ENCODE measurements around the gene GARIN1A.
"Not testable (repeated sequence)": the region's sequence is repeated elsewhere in the genome, so short reads cannot be mapped to it uniquely, and the experiment has no call there.

The GARIN1A gene

GRCh38 chr7:128671992-128672391 lies at the start of gene GARIN1A:
Gene GARIN1A, plus strand, starts transcription at chr7:128672292. Its CDS starts 106 bp downstream, at chr7:128672398.
- no peak for DNase-seq

- DNase-seq = not testable (repeated sequence)
Observed at GRCh38 chr7:128627124-128627523, 45.0 kb upstream of the GARIN1A start.

- not testable (repeated sequence) for DNase-seq
Observed at GRCh38 chr7:128633915-128634314, 38.2 kb upstream of the GARIN1A start.

- DNase-seq = not testable (repeated sequence)
Observed at GRCh38 chr7:128645206-128645605, 26.9 kb upstream of the GARIN1A start.

GRCh38 chr7:128645844-128646243 lies 26.2 kb upstream of the GARIN1A start:
- DNase-seq = not testable (repeated sequence)

- DNase-seq = not testable (repeated sequence)
Observed at GRCh38 chr7:128646877-128647276, 25.2 kb upstream of the GARIN1A start.

GRCh38 chr7:128651096-128651495 lies 21.0 kb upstream of the GARIN1A start:
- not testable (repeated sequence) for DNase-seq

- not testable (repeated sequence) for DNase-seq
Observed at GRCh38 chr7:128652606-128653005, 19.5 kb upstream of the GARIN1A start.

GRCh38 chr7:128653197-128653596 lies 18.9 kb upstream of the GARIN1A start:
- DNase-seq = not testable (repeated sequence)

- not testable (repeated sequence) for DNase-seq
Observed at GRCh38 chr7:128654080-128654479, 18.0 kb upstream of the GARIN1A start.

- not testable (repeated sequence) for DNase-seq
Observed at GRCh38 chr7:128654501-128654900, 17.6 kb upstream of the GARIN1A start.

GRCh38 chr7:128658428-128658827 lies 13.7 kb upstream of the GARIN1A start:
- not testable (repeated sequence) for DNase-seq

- no peak for DNase-seq
Observed at GRCh38 chr7:128660596-128660995, 11.5 kb upstream of the GARIN1A start.

GRCh38 chr7:128661446-128661845 lies 10.6 kb upstream of the GARIN1A start:
- no peak for DNase-seq

- DNase-seq = no peak
Observed at GRCh38 chr7:128662091-128662490, 10.0 kb upstream of the GARIN1A start.

- DNase-seq = not testable (repeated sequence)
Observed at GRCh38 chr7:128663223-128663622, 8.9 kb upstream of the GARIN1A start.

- DNase-seq = no peak
Observed at GRCh38 chr7:128665057-128665456, 7.0 kb upstream of the GARIN1A start.

- no peak for DNase-seq
Observed at GRCh38 chr7:128666200-128666599, 5.9 kb upstream of the GARIN1A start.

GRCh38 chr7:128672927-128673517 lies 930 bp downstream of the GARIN1A start:
- peak; percentile 19 for DNase-seq

- no peak for DNase-seq
Observed at GRCh38 chr7:128673571-128673970, 1.5 kb downstream of the GARIN1A start.

- no peak for DNase-seq
Observed at GRCh38 chr7:128676665-128677064, 4.6 kb downstream of the GARIN1A start.

- no peak for DNase-seq
Observed at GRCh38 chr7:128679920-128680319, 7.8 kb downstream of the GARIN1A start.

GRCh38 chr7:128681794-128682537 lies 9.9 kb downstream of the GARIN1A start:
- no peak for DNase-seq

GRCh38 chr7:128683270-128683669 lies 11.2 kb downstream of the GARIN1A start:
- DNase-seq = not testable (repeated sequence)
